ENCODE measurements around the gene MBNL2. TPM values are rescaled to one million over a fixed set of nuclear protein-coding genes. Genes with fewer than 3 reads are reported as not detected.

Gene MBNL2
- total RNA-seq, 1 experiment from 2014 or later: 0.17 TPM

DNA sequence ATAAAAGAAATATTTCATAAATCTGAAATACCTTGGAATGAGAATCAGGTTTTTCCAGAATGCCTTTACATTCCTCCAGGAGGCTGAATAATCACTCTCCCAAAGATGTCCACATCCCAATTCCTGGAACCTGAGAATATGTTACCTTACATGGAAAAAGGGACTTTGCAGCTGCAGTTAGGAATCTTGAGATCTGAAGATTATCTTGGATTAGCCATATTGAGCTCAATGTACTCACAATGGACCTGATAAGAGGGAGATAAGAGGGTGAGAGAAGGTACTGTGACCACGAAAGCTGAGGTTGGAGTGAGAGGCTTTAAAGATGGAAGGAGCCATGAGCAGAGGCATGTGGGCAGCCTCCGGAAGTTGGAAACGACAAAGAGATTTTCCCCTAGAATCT is 36.8 kb upstream of the MBNL2 start:
- Histone ChIP-seq H3K18ac (ENCODE audit: insufficient read length, low read depth, low read length) (no peak overlapping the region), H4K5ac (ENCODE audit: insufficient read length, low read depth, low read length) (no peak overlapping the region), H2BK12ac (ENCODE audit: insufficient read length, low read depth, low read length) (no peak overlapping the region), H3K79me1 (ENCODE audit: insufficient read depth, low read depth, low read length, poor library complexity, severe bottlenecking) (no peaks in the 10 kb centered on the region), H3K14ac (ENCODE audit: insufficient read depth, low read length) (no peak overlapping the region), H3K23ac (ENCODE audit: insufficient read length, low read depth, low read length) (no peak overlapping the region), H2AK5ac (ENCODE audit: insufficient read length, low read length) (no peak overlapping the region), H4K20me1 (ENCODE audit: control insufficient read depth, insufficient read depth, insufficient read length) (no peaks in the 10 kb centered on the region), H2BK5ac (ENCODE audit: insufficient read length, low read length) (no peak overlapping the region), H4K91ac (ENCODE audit: insufficient read length, low read depth, low read length) (no peak overlapping the region), H3K9me3 (ENCODE audit: control insufficient read depth, low read depth, low read length) (no peaks in the 10 kb centered on the region), H2BK20ac (ENCODE audit: low read depth, low read length, poor library complexity, severe bottlenecking) (no peak overlapping the region), H2BK15ac (ENCODE audit: low read depth, low read length) (no peak overlapping the region), H3K56ac (ENCODE audit: insufficient read length, low read depth, low read length) (no peak overlapping the region), H3K79me2 (ENCODE audit: insufficient read depth, low read length) (no peaks in the 10 kb centered on the region), H3K4me1 (ENCODE audit: insufficient read depth, low read length) (no peaks in the 10 kb centered on the region), H2BK120ac (ENCODE audit: low read depth, low read length, poor library complexity, severe bottlenecking) (no peak overlapping the region), H3K4me2 (ENCODE audit: insufficient read depth, insufficient read length, low read length) (no peak overlapping the region), H3T11ph (ENCODE audit: low read length) (no peak overlapping the region), H3K9ac (ENCODE audit: extremely low read depth, insufficient read length, low read length) (no peak overlapping the region), H2AFZ (ENCODE audit: low read length) (no peak overlapping the region), H3K27me3 (ENCODE audit: insufficient read depth, low read length) (no peaks in the 10 kb centered on the region), H3K4ac (ENCODE audit: low read depth, low read length) (no peak overlapping the region), H3K27ac (ENCODE audit: insufficient read length, low read depth, low read length) (no peak overlapping the region), H3K23me2 (ENCODE audit: insufficient read length, low read depth, low read length, poor library complexity, severe bottlenecking) (no peaks in the 10 kb centered on the region), H4K8ac (replicated peaks; ENCODE audit: insufficient read length, low read depth, low read length) (no peak overlapping the region)
- TF ChIP-seq, protein P1, sequence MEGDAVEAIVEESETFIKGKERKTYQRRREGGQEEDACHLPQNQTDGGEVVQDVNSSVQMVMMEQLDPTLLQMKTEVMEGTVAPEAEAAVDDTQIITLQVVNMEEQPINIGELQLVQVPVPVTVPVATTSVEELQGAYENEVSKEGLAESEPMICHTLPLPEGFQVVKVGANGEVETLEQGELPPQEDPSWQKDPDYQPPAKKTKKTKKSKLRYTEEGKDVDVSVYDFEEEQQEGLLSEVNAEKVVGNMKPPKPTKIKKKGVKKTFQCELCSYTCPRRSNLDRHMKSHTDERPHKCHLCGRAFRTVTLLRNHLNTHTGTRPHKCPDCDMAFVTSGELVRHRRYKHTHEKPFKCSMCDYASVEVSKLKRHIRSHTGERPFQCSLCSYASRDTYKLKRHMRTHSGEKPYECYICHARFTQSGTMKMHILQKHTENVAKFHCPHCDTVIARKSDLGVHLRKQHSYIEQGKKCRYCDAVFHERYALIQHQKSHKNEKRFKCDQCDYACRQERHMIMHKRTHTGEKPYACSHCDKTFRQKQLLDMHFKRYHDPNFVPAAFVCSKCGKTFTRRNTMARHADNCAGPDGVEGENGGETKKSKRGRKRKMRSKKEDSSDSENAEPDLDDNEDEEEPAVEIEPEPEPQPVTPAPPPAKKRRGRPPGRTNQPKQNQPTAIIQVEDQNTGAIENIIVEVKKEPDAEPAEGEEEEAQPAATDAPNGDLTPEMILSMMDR (conservative IDR thresholded peaks at IDR 0.05): no peak
- Mint-ChIP-seq H3K27me3 (ENCODE audit: low read depth) (peaks cover 52% of the 10 kb centered on the region), H3K4me1 (no peaks in the 10 kb centered on the region), H3K4me3 (no peak overlapping the region), H3K27ac (no peak overlapping the region), H3K9me3 (no peaks in the 10 kb centered on the region), H3K36me3 (ENCODE audit: insufficient read depth in 1 of 3, low read depth in 3 of 3) (no peaks in the 10 kb centered on the region)
- no CpG with 5 or more reads among the region's 3 CpGs for WGBS (ENCODE audit: extremely low coverage, insufficient read length, low lambda C conversion rate)
- DNase-seq: no peak

Measured in H9 (cell line).